Mammary epithelial cell (primary cell): ENCODE data around the gene FOXP4.

ENCODE experiments used
- EZH2 ChIP-seq: IDR thresholded peaks from 2 replicates; pipeline ENCODE4 v1.6.1; 2012; ENCODE audit warnings: low read length, inconsistent platforms, borderline replicate concordance
- TF ChIP-seq, protein P1 (sequence below), 2 donors: IDR thresholded peaks in 1 of 2; conservative IDR thresholded peaks in 1 of 2; 2 replicates each; pipeline ENCODE4 v1.5.1; 2011 to 2012; ENCODE audit warnings: inconsistent platforms in 2 of 2, low read length in 2 of 2, mild to moderate bottlenecking in 2 of 2, control low read depth in 1 of 2, low read depth in 1 of 2; ENCODE audit not compliant: insufficient read depth in 1 of 2; ENCODE audit errors: extremely low read depth in 1 of 2

DNA sequence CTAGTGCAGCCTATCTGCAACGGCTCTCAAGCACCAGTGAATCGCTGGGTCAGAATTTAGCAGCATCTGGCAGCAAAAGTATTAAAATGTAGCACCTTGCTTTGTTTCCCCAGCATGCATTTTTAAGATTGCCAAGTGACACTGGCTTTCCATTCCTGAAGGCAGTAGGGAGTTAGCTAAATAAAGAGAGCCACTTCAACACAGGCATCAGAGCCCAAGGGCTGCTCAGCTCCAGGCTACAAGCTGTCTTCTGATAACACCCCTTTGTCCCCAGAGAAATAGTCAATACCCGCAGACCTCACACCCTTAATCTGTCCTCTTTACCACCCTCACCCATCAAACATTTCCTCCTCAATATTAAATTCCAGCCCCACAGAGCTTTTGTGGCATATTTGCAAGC, 72.4 kb downstream of the FOXP4 start:
- TF ChIP-seq, protein P1, sequence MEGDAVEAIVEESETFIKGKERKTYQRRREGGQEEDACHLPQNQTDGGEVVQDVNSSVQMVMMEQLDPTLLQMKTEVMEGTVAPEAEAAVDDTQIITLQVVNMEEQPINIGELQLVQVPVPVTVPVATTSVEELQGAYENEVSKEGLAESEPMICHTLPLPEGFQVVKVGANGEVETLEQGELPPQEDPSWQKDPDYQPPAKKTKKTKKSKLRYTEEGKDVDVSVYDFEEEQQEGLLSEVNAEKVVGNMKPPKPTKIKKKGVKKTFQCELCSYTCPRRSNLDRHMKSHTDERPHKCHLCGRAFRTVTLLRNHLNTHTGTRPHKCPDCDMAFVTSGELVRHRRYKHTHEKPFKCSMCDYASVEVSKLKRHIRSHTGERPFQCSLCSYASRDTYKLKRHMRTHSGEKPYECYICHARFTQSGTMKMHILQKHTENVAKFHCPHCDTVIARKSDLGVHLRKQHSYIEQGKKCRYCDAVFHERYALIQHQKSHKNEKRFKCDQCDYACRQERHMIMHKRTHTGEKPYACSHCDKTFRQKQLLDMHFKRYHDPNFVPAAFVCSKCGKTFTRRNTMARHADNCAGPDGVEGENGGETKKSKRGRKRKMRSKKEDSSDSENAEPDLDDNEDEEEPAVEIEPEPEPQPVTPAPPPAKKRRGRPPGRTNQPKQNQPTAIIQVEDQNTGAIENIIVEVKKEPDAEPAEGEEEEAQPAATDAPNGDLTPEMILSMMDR (conservative IDR thresholded peaks at IDR 0.05 in 1 of 2, IDR thresholded peaks at IDR 0.05 in 1 of 2; ENCODE audit: extremely low read depth in 1 of 2, insufficient read depth in 1 of 2, low read depth in 1 of 2, low read length in 2 of 2) = no peak
- TF ChIP-seq EZH2 = no peak
